Activated CD4-positive, alpha-beta T cell treated with anti-CD3 and anti-CD28 coated beads for 4 hours (primary cell): ENCODE results near the gene TSC22D2.
"Not testable (repeated sequence)": the region's sequence is repeated elsewhere in the genome, so short reads cannot be mapped to it uniquely, and the experiment has no call there.

Experiments used
- DNase-seq, 2 donors: peaks; one replicate each; pipeline ENCODE4 v3.0.0-alpha.2; 2020

TSC22D2 gene

GRCh38 chr3:150490277-150490986 is 82.3 kb downstream of the TSC22D2 start:
- no peak for DNase-seq

- no peak for DNase-seq
Measured at GRCh38 chr3:150494411-150494977, 86.4 kb downstream of the TSC22D2 start.

GRCh38 chr3:150495149-150495548 is 87.1 kb downstream of the TSC22D2 start:
- DNase-seq: no peak

- peak in 1 of 2 donors; percentile 17 for DNase-seq
Measured at GRCh38 chr3:150495563-150496168, 87.6 kb downstream of the TSC22D2 start.

- no peak for DNase-seq
Measured at GRCh38 chr3:150497956-150498355, 89.9 kb downstream of the TSC22D2 start.

GRCh38 chr3:150500960-150501359 is 92.9 kb downstream of the TSC22D2 start:
- DNase-seq: not testable (repeated sequence)

- DNase-seq: no peak
Measured at GRCh38 chr3:150503402-150504099, 95.5 kb downstream of the TSC22D2 start.

GRCh38 chr3:150504483-150504882 is 96.4 kb downstream of the TSC22D2 start:
- DNase-seq: no peak

- no peak for DNase-seq
Measured at GRCh38 chr3:150508401-150508800, 100.3 kb downstream of the TSC22D2 start.

GRCh38 chr3:150509780-150510179 is 101.7 kb downstream of the TSC22D2 start:
- DNase-seq: no peak

- DNase-seq: no peak
Measured at GRCh38 chr3:150511122-150511821, 103.2 kb downstream of the TSC22D2 start.

- DNase-seq: no peak
Measured at GRCh38 chr3:150515210-150515609, 107.1 kb downstream of the TSC22D2 start.
